Ovary (tissue), 3 donors: ENCODE data around the gene HSFX4.

Experiments
- CTCF ChIP-seq, 3 donors: fragments of 450-650 bp in 2 of 3; fragments of 200-600 bp in 1 of 3; IDR thresholded peaks; one replicate each; pipeline versions ENCODE4 v1.5.1 to v1.8.0; 2016 to 2022; ENCODE audit warnings: antibody characterized with exemption in 3 of 3, mild to moderate bottlenecking in 1 of 3
- EP300 ChIP-seq: sonication (generic); formaldehyde crosslinking; IDR thresholded peaks from one replicate; pipeline ENCODE4 v1.6.1; 2017; ENCODE audit warnings: antibody characterized with exemption
- POLR2A ChIP-seq: fragments of 450-650 bp; IDR thresholded peaks from one replicate; pipeline ENCODE4 v1.6.1; 2017; ENCODE audit warnings: antibody characterized with exemption, mild to moderate bottlenecking, moderate library complexity
- donor health status: DM: no; HTN: no; CAD: no.

GRCh38 chrX:149979126-149979644, 49.8 kb downstream of the HSFX4 start:
- TF ChIP-seq POLR2A, result no peak
- TF ChIP-seq CTCF (IDR thresholded peaks at IDR 0.05), result no peak
- TF ChIP-seq EP300, result no peak
